CD4-positive, alpha-beta T cell treated with Interleukin-2 at 100 ng/mL for 4 hours (primary cell): ENCODE measurements around the gene CAMLG.
"Not testable (repeated sequence)": the region's sequence is repeated elsewhere in the genome, so short reads cannot be mapped to it uniquely, and the experiment has no call there.

Experiments
- DNase-seq: peaks from one replicate; pipeline ENCODE4 v3.0.0-alpha.2; 2020; ENCODE audit warnings: low spot score

Gene CAMLG

DNA sequence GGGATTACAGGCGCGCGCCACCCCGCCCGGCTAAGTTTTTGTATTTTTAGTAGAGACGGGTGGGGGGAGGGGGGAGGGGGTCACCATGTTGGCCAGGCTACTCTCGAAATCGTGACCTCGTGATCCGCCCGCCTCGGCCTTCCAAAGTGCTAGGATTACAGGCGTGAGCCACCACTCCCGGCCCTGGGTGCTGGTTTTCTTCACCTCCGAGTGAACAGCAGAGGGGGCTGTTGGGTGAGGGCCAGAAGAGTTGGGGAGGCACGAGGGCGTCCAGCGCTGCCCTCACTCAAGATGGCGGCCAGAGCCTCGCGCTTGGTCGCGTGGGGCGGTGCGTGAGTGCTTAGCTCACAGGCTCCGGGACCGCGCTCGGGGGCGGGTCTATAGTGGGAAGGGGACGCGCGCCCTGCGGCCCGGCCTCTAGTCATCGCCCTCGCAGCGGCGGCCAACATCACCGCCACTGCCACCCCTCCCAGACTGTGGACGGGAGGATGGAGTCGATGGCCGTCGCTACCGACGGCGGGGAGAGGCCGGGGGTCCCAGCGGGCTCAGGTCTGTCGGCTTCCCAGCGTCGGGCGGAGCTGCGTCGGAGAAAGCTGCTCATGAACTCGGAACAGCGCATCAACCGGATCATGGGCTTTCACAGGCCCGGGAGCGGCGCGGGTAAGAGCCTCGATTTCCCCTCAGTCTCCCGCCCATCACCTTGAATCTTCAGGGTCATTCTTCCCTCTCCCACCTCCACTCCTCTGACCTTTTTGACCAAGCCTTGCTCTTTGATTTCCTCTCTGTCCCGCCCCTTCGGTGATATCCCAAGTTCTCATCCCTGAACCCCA is at the start of gene CAMLG:
Gene CAMLG, plus strand, starts transcription at position 416 of the 830 bp plus-strand sequence. Its CDS starts 73 bp downstream, at position 489.
- DNase-seq, result peak; percentile 98

GRCh38 chr5:134690144-134690543 is 48.2 kb upstream of the CAMLG start:
- not testable (repeated sequence) for DNase-seq

GRCh38 chr5:134692722-134693121 is 45.6 kb upstream of the CAMLG start:
- no peak for DNase-seq

DNA sequence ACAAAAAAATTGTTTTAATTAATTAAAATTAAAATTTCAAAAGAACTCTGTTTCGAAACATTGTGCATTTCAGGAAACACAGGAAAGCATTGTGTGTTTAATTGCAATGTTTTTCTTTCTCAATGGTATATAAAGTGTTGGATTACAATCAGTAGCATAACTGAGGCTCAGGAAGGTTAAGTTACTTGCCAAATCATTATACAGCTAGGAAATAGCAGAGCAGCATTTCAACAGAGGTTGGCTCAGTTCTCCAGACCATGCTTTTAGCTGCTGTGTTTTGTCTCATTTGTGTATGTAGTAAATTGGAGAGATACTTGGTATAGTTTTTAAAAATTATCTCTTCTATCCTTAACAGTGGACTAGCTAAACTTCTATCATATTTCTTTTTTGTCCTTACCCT is 30.0 kb upstream of the CAMLG start:
- DNase-seq, result no peak

DNA sequence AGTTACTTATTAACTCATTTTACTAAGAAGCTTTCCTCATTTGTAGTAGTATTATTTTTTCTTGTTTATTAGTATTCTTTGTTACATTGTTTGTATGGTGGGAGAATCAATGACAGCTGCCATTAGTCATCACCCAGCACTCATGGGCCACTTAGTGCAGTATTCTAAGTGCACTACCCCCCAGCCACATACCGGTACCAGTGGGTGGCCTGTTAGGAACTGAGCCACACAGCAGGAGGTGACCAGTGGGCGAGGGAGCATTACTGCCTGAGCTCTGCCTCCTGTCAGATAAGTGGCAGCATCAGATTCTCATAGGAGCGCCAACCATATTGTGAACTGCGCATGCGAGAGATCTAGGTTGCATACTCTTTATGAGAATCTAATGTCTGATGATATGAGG is 24.2 kb upstream of the CAMLG start:
- DNase-seq, result no peak

GRCh38 chr5:134714541-134714940 is 23.8 kb upstream of the CAMLG start:
- DNase-seq, result no peak

DNA sequence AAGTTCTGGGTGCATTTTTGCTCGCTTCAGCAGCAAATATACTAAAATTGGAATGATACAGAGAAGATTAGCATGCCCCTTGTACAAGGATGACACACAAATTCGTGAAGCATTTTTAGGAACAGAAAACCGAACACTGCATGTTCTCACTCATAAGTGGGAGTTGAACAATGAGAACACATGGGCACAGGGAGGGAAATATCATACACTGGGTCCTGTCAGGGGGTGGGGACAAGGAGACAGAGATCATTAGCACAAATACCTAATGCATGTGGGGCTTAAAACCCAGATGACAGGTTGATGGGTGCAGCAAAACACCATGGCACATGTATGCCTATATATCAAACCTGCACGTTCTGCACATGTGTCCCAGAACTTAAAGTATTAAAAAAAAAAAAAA is 22.9 kb upstream of the CAMLG start:
- not testable (repeated sequence) for DNase-seq

GRCh38 chr5:134724872-134725271 is 13.5 kb upstream of the CAMLG start:
- no peak for DNase-seq

DNA sequence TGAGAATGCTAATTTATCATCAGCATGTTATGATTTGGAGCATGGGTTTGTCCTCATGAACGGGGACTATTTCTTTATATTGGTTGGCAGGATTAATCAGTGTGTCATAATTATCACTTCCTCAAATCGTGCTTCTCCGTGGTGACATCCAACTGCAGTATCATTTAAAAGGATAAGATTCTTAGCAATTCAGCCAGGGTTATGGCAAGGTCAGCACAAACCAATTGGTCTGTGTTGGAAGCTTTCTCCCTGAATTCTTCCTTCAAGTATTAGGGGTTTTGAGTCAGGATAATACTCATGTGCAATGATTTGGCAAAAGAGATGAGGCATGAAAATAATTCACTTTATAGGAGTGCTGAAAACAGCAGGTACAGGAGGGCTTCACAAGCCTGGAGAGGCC is 5.5 kb upstream of the CAMLG start:
- DNase-seq, result no peak

DNA sequence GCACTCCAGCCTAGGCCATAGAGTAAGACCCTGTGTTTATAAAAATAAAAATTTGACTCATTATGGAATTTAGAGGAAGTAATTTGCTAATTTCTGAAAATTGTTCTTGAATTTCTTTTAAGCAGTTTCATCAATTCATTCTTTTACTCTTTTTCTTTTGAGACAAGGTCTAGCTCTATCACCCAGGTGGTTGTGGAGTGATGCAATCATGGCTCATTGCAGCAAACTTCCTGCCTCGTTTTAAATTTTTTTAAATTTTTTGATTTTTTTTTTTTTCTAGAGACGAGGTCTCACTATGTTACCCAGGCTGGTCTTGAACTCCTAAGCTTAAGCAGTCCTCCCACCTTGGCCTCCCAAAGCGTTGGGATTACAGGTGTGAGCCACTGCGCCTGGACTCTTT is 3.1 kb upstream of the CAMLG start:
- DNase-seq, result no peak

GRCh38 chr5:134736173-134736812 is 2.1 kb upstream of the CAMLG start:
- DNase-seq, result no peak

- peak; percentile 33 for DNase-seq
Measured at GRCh38 chr5:134738963-134739661, 764 bp downstream of the CAMLG start.

- DNase-seq, result no peak
Measured at GRCh38 chr5:134741052-134741451, 2.7 kb downstream of the CAMLG start.

- DNase-seq, result no peak
Measured at GRCh38 chr5:134742134-134742533, 3.8 kb downstream of the CAMLG start.

DNA sequence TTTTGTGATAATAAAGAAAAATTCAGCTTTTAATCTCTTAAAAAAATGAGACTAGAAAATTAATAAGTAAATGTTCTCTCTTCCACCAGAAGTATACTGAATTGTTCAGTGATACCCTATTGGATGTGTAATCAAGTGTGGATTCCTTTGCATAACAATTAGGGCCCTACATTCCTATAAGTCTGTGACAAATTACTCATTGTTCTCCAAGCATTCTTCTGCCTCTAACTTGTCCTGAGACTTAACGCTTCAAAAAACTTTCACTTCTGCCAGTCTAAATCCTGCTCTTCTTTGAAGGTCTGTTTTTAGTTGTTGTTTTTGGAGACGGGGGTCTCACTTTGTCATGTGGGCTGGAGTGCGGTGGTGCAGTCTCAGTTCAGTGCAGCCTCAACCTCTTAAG is 11.1 kb downstream of the CAMLG start:
- DNase-seq, result no peak

- DNase-seq, result no peak
Measured at GRCh38 chr5:134758176-134758503, 19.8 kb downstream of the CAMLG start.

DNA sequence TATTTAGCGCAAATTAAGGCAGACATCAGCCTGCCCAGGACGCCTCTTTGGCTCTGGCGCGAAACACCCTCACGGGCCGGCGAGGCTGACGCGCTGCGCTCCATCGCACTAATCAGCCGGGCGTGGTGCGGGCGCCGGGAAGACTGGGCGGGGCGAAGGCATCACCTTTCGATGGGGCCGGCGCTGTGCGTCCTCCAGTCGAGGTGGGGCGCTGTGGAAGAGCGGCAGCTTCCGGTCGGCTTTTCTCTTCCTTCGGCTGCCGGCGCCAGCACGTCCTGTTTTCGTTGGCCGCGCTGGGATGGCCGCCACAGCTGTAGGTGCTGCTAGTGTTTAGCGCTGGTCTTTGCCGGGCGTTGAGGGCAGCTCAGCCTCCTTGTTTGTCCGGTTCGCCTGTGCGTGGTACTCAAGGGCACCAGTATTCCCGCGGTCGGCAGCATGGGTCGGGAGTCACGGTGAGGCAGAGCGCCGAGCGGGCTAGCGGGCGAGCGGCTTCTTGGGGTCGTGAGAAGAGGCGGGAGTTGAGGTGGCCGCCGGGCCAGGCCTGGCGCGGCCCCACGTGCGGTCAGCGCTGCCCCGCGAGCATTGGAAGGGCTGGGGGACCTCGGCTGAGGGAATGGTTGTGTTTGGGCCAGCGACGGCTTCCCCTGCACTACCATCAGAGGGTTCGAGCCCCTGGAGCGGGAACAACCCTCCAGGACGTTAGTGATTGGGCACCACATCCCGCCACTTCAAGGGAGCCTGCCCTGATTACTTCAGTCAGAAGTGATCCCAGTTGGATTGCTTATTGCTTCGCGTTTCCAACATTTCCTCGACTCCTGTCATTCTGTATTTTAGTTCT is 20.4 kb downstream of the CAMLG start, which contains the start of gene DDX46:
Gene DDX46, plus strand, starts transcription at position 276 of the 838 bp plus-strand sequence. Its CDS starts 160 bp downstream, at position 436.
- peak; percentile 95 for DNase-seq

DNA sequence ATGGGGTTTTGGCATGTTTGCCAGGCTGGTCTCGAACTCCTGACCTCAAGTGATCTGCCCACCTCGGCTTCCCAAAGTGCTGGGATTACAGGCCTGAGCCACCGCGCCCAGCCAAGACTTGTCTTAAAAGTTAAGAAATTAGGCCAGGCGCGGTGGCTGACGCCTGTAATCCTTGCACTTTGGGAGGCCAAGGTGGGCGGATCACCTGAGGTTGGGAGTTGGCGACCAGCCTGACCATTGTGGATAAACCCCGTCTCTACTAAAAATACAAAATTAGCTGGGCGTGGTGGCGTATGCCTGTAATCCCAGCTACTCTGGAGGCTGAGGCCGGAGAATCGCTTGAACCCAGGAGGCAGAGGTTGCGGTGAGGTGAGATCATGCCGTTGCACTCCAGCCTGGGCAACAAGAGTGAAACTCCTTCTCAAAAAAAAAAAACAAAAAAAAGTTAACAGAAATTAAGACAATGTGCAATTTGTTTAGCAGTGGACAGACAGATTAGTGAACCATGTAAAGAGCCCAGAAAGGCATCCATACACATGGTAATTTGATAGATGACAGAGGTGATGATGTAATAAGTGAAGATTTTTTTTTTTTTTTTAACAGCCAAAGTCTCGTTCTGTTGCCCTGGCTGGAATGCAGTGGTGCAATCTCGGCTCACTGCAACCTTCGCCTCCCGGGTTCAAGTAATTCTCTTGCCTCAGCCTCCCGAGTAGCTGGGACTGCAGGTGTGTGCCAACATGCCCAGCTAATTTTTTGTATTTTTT is 29.4 kb downstream of the CAMLG start:
- DNase-seq, result not testable (repeated sequence)

- no peak for DNase-seq
Measured at GRCh38 chr5:134769206-134769605, 30.9 kb downstream of the CAMLG start.

- no peak for DNase-seq
Measured at GRCh38 chr5:134772461-134773125, 34.2 kb downstream of the CAMLG start.

- no peak for DNase-seq
Measured at GRCh38 chr5:134777366-134777765, 39.0 kb downstream of the CAMLG start.
